H1 (cell line): ENCODE results near the gene TRIM41. TPM values are rescaled to one million over a fixed set of nuclear protein-coding genes. Genes with fewer than 3 reads are reported as not detected.

ENCODE experiments used
- ASH2L ChIP-seq: fragments of 200-600, 300-600 bp; sonication (generic); IDR thresholded peaks from one replicate; pipeline ENCODE4 v1.7.1; 2017; ENCODE audit warnings: low read length
- BCL11A ChIP-seq, 2 experiments: IDR thresholded peaks; one replicate each; pipeline ENCODE4 v1.6.1; 2011; ENCODE audit warnings: low read depth in 2 of 2, low read length in 2 of 2, mild to moderate bottlenecking in 2 of 2
- CBX5 ChIP-seq: fragments of 300-800, 300-1000 bp; sonication (generic); IDR thresholded peaks from 2 replicates; pipeline ENCODE4 v1.7.1; 2016; ENCODE audit warnings: antibody characterized with exemption, low read length, low read depth
- CBX8 ChIP-seq: fragments of 300-800, 300-1000 bp; sonication (generic); IDR thresholded peaks from 2 replicates; pipeline ENCODE4 v1.7.1; 2016; ENCODE audit warnings: low read depth, low read length, borderline replicate concordance
- CHD1 ChIP-seq: IDR thresholded peaks from 2 replicates; pipeline ENCODE4 v1.6.1; 2012; ENCODE audit warnings: low read depth, low read length, improper control_type of control experiment
- CHD2 ChIP-seq: IDR thresholded peaks from 2 replicates; pipeline ENCODE4 v1.6.1; 2012; ENCODE audit warnings: low read length, improper control_type of control experiment
- CTBP2 ChIP-seq: IDR thresholded peaks from 2 replicates; pipeline ENCODE4 v1.7.0; 2011; ENCODE audit warnings: borderline replicate concordance, mild to moderate bottlenecking, moderate library complexity, mixed read lengths, low read length; ENCODE audit not compliant: insufficient read depth, insufficient read length
- EP300 ChIP-seq, 2 experiments: IDR thresholded peaks; 1 replicate in 1 of 2; 2 replicates in 1 of 2; pipeline ENCODE4 v1.6.1; 2011 to 2012; ENCODE audit warnings: low read depth in 2 of 2, low read length in 2 of 2, mild to moderate bottlenecking in 2 of 2, borderline replicate concordance in 1 of 2, inconsistent platforms in 1 of 2, moderate library complexity in 1 of 2
- EZH2 ChIP-seq: fragments of 200-600 bp; sonication (generic); IDR thresholded peaks from 2 replicates; pipeline ENCODE4 v1.7.1; 2012; ENCODE audit warnings: low read depth, mild to moderate bottlenecking, moderate library complexity, low read length, inconsistent platforms; ENCODE audit not compliant: severe bottlenecking
- GTF2F1 ChIP-seq: IDR thresholded peaks from 2 replicates; pipeline ENCODE4 v1.6.1; 2012; ENCODE audit warnings: low read depth, low read length, improper control_type of control experiment, borderline replicate concordance
- HDAC2 ChIP-seq, 2 experiments: fragments of 300-600 bp in 1 of 2; sonication (generic) in 1 of 2; IDR thresholded peaks; 2 replicates each; pipeline ENCODE4 v1.6.1; 2011 to 2012; ENCODE audit warnings: low read depth in 2 of 2, low read length in 2 of 2, mild to moderate bottlenecking in 2 of 2, moderate library complexity in 2 of 2, borderline replicate concordance in 1 of 2, inconsistent platforms in 1 of 2
- HDAC6 ChIP-seq: IDR thresholded peaks from one replicate; pipeline ENCODE4 v1.7.1; 2012; ENCODE audit warnings: low read depth, mild to moderate bottlenecking, inconsistent platforms, low read length, moderate library complexity
- KDM1A ChIP-seq: fragments of 200-600, 300-600 bp; sonication (generic); IDR thresholded peaks from 2 replicates; pipeline ENCODE4 v1.7.1; 2016; ENCODE audit warnings: mild to moderate bottlenecking, low read length, borderline replicate concordance
- SAP30 ChIP-seq: fragments of 300-600 bp; sonication (generic); IDR thresholded peaks from 2 replicates; pipeline ENCODE4 v1.7.1; 2012; ENCODE audit warnings: low read length, moderate library complexity, mild to moderate bottlenecking, inconsistent platforms; ENCODE audit not compliant: insufficient read depth, insufficient replicate concordance
- SIN3A ChIP-seq, 2 experiments: IDR thresholded peaks in 1 of 2; conservative IDR thresholded peaks in 1 of 2; 2 replicates each; pipeline ENCODE4 v1.6.1; 2011 to 2012; ENCODE audit warnings: low read length in 2 of 2, improper control_type of control experiment in 1 of 2, low read depth in 1 of 2, mild to moderate bottlenecking in 1 of 2
- TAF1 ChIP-seq: IDR thresholded peaks from 2 replicates; pipeline ENCODE4 v1.6.1; 2011; ENCODE audit warnings: mild to moderate bottlenecking, low read depth, low read length
- TCF12 ChIP-seq: IDR thresholded peaks from 2 replicates; pipeline ENCODE4 v1.6.1; 2011; ENCODE audit warnings: low read depth, mild to moderate bottlenecking, low read length
- YY1 ChIP-seq: IDR thresholded peaks from 2 replicates; pipeline ENCODE4 v1.6.1; 2011; ENCODE audit warnings: low read depth, mild to moderate bottlenecking, low read length
- polyA plus RNA-seq, 7 experiments: library from polyadenylated mRNA; depleted of rRNA in 3 of 7; stranded (reverse) in 5 of 7; unstranded in 2 of 7; fragments of >200 nt in 5 of 7; fragments of 200-250 nt in 2 of 7; gene quantifications; 1 replicate in 5 of 7; 2 replicates in 1 of 7; 4 replicates in 1 of 7; pipeline versions ENCODE4 v1.2.1 to v1.2.3, GENCODE V29; 2011 to 2013; ENCODE audit warnings: missing spikeins in 2 of 7, mixed read lengths in 2 of 7
- total RNA-seq: library from RNA; stranded (reverse); fragmentation: NEBNext Ultra II Directional; extraction: Animal tissue kit (Norgen Biotek cat#: 25700); gene quantifications from 2 replicates; pipeline ENCODE4 v1.2.1, GENCODE V29; 2021
- TF ChIP-seq, protein P1 (sequence below): IDR thresholded peaks from 2 replicates; pipeline ENCODE4 v1.6.1; 2012; ENCODE audit warnings: inconsistent platforms

TRIM41 gene
- total and polyA plus RNA-seq, 2 of the 8 experiments (the other 6 are each of a cell fraction or from before 2014, with no cell fraction given): 12.9 to 21.6 TPM

DNA sequence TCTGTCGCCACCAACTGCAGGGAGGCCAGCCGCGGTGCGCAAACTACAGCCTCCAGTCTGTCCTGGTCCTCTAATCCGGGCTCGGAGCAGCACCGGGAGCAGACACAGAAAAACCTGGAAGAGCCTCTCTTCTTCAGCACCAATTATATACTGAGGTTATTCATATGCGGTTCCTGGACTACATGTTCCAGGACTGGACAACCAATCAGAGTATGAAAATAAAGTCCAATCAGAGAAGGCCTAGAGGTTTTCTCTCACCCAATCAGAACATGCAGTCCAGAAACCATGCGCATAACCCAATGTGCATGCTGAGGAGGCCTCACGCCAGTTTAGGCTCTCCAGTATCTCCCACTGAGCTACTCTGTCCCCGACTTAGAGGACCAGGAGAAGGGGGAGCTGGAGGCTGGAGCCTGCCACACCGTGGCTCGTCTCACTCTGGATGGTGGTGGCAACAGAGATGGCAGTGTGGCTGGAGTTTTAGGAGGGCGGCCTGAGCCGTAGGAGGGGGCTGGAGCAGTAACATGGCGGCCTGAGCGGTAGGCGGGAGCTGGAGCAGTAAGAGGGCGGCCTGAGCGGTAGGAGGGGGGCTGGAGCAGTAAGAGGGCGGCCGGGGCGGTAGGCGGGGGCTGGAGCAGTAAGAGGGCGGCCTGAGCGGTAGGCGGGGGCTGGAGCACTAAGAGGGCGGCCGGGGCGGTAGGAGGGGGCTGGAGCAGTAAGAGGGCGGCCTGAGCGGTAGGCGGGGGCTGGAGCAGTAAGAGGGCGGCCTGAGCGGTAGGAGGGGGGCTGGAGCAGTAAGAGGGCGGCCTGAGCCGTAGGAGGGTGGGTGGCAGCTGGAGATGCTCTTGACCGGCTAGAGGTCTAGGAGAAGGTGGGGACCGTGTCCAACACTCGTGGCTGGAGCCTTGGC, 58.2 kb downstream of the TRIM41 start (continued):
- TF ChIP-seq HDAC2 (IDR thresholded peaks at IDR 0.05; ENCODE audit: borderline replicate concordance in 1 of 2, low read depth in 2 of 2, low read length in 2 of 2) (no peak), ASH2L (peak; percentile 50), SAP30 (peak; percentile 56), SIN3A (conservative IDR thresholded peaks at IDR 0.05 in 1 of 2, IDR thresholded peaks at IDR 0.05 in 1 of 2; ENCODE audit: low read depth in 1 of 2, low read length in 2 of 2) (peak; percentile 1 to 72; a peak in 1 of 4 replicates), CTBP2 (no peak), TAF1 (peak; percentile 88), CBX5 (no peak), CBX8 (no peak), EP300 (IDR thresholded peaks at IDR 0.05; ENCODE audit: borderline replicate concordance in 1 of 2, low read depth in 2 of 2, low read length in 2 of 2) (no peak), BCL11A (IDR thresholded peaks at IDR 0.05; ENCODE audit: low read depth in 2 of 2, low read length in 2 of 2) (no peak), EZH2 (no peak), YY1 (peak; percentile 78), GTF2F1 (no peak), TCF12 (no peak), HDAC6 (no peak), CHD1 (no peak), KDM1A (no peak), CHD2 (no peak)
- TF ChIP-seq, protein P1, sequence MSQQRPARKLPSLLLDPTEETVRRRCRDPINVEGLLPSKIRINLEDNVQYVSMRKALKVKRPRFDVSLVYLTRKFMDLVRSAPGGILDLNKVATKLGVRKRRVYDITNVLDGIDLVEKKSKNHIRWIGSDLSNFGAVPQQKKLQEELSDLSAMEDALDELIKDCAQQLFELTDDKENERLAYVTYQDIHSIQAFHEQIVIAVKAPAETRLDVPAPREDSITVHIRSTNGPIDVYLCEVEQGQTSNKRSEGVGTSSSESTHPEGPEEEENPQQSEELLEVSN: 0 out of 2 replicates have a peak, but pooled peaks have one; percentile 19
